Measurements from ENCODE around the gene ACAD10.
"Not testable (repeated sequence)": the region's sequence is repeated elsewhere in the genome, so short reads cannot be mapped to it uniquely, and the experiment has no call there.

ACAD10 gene

GRCh38 chr12:111687255-111687654 is 1.4 kb downstream of the ACAD10 start:
- DNase-seq (ENCODE audit: low read depth in 2 of 2) = no peak

DNA sequence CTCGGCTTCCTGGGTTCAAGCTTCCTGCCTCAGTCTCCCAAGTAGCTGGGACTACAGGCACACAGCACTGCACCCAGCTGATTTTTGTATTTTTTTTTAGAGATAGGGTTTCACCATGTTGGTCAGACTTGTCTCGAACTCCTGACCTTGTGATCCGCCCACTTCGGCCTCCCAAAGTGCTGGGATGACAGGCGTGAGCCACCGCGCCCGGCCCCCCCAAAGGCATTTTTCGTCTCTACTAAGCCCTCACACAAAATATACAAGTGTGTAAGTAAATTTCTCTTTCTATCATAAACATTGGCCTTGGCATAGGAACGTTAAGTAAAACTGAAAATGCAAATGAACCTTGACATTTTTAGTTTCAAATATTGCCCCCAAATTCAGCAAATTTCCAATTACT is 2.1 kb downstream of the ACAD10 start:
- DNase-seq (ENCODE audit: low read depth in 2 of 2) = no peak

- no peak for DNase-seq (ENCODE audit: low read depth in 2 of 2)
These were observed 5.4 kb downstream of the ACAD10 start for GRCh38 chr12:111691262-111691661.

DNA sequence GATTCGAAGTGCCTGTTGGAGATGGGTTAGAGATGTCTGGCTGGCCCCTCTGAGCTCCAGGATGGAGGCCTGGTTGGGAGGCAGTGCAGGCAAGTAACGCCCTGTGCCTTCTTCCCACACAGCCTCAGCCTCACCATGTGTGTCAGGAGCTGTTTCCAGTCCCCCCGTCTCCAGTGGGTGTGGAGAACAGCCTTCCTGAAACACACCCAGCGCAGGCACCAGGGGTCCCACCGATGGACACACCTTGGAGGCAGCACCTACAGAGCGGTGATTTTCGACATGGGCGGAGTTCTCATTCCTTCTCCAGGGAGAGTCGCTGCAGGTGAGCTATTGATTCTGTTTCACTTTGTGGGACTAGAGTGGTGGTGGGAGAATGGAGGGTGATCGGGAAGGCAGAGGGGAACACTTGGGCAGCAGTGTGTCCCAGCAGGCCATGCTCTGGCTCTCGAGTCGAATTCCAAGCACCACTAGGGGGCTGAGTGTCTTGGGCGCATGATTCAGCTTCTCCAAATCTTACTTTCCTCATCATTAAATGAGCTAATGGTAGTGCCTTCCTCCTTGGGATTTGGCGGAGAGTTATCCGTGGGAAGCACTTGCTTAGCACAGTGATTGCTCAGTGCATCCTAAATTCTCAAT is 6.8 kb downstream of the ACAD10 start:
- no peak for DNase-seq (ENCODE audit: low read depth in 2 of 2)

DNA sequence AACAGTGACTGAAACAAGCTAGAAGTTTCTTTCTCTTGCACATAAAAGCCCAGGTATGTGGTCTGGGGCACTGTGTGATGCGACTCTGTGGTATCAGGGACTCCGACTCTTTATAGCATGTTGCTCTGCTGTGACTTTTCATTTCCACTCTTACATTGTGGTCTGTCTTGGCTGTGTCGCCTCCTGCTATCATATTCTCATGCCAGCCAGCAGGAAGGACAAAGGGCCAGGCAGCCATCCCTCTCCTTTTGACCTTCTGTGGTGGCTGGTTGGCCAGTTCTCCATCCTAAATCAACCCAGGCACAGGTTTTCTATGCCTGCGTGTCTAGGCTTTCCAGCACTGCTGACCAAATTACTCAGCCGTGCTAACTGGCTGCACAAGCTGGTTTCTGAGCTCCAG is 8.0 kb downstream of the ACAD10 start:
- DNase-seq (ENCODE audit: low read depth in 2 of 2) = no peak

DNA sequence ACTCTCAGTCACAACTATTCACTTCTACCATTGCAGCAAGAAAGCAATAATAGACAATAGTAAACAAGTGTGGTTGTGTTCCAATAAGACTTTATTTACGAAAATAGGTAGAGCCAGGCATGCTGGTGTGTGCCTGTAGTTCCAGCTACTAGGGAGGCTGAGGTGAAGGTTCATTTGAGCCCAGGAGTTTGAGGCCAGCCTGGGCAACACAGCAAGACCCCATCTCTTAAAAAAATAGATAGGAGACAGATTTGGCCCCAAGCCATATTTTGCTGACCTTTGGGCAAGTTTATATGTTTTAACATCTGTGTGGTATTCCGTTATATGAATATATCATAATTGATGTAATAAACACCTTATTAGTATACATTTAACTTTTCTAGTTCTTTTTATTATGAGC is 14.1 kb downstream of the ACAD10 start:
- no peak for DNase-seq (ENCODE audit: low read depth in 2 of 2)

DNA sequence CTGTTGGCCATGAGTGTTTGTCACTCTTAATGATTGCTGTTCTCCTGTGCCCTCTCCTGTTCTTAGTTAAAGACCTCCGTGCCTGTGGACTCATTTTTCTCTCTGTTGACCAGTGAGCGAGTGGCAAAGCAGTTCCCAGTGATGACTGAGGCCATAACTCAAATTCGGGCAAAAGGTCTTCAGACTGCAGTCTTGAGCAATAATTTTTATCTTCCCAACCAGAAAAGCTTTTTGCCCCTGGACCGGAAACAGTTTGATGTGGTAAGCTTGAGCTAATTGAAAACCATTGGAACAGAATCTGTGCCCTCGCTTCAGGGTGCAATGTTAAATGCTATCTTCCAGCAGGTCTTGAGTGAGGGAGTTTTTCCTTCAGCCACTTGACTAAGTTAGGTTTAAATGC is 19.8 kb downstream of the ACAD10 start:
- no peak for DNase-seq (ENCODE audit: low read depth in 2 of 2)

DNA sequence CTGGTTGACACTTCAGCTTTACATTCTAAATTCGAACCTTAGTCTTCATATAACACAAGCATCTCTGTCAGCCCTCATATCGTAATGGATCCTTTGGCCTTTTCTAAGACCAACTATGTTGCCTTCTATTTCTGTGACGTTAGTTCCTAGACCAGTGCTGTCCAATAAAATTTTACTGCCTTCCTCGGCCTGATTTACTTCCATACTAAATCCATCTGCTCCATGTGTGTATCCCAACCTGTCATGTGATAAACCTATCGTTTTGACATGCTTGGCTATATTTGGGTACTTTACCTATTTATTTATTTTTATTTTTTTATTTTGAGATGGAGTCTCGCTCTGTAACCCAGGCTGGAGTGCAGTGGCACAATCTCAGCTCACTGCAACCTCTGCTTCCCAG is 20.3 kb downstream of the ACAD10 start:
- DNase-seq (ENCODE audit: low read depth in 2 of 2) = no peak

GRCh38 chr12:111715279-111715678 is 29.4 kb downstream of the ACAD10 start:
- no peak for DNase-seq (ENCODE audit: low read depth in 2 of 2)

DNA sequence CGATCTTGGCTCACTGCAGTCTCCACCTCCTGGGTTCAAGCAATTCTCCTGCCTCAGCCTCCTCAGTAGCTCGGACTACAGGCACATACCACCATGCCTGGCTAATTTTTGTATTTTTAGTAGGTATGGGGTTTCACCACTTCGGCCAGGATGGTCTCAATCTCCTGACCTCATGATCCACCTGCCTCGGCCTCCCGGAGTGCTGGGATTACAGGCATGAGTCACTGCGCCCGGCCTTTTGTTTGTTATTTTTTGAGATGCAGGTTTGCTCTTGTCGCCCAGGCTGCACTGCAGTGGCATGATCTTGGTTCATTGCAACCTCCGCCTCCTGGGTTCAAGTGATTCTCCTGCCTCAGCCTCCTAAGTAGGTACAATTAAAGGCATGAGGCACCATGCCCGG is 33.5 kb downstream of the ACAD10 start:
- DNase-seq (ENCODE audit: low read depth in 2 of 2) = not testable (repeated sequence)

- no peak for DNase-seq (ENCODE audit: low read depth in 2 of 2)
These were observed 34.6 kb downstream of the ACAD10 start for GRCh38 chr12:111720457-111720856.

- not testable (repeated sequence) for DNase-seq (ENCODE audit: low read depth in 2 of 2)
These were observed 38.0 kb downstream of the ACAD10 start for GRCh38 chr12:111723646-111724360.

DNA sequence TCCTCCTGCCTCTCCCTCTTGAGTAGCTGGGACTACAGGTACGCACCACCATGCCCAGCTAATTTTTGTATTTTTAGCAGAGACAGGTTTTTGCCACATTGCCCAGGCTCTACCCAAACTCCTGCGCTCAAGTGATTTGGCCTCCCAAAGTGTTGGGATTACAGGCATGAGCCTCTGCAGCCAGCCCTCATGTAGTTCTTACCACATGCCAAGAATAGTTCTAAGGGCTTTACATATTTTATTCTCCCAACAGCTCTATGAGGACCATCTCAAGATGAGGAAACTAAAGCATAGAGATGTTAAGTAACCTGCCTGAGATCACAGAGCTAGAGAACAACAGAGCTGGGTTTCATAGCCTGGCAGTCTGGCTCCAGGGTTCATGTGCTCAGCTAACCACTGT is 42.9 kb downstream of the ACAD10 start:
- DNase-seq (ENCODE audit: low read depth in 2 of 2) = no peak

DNA sequence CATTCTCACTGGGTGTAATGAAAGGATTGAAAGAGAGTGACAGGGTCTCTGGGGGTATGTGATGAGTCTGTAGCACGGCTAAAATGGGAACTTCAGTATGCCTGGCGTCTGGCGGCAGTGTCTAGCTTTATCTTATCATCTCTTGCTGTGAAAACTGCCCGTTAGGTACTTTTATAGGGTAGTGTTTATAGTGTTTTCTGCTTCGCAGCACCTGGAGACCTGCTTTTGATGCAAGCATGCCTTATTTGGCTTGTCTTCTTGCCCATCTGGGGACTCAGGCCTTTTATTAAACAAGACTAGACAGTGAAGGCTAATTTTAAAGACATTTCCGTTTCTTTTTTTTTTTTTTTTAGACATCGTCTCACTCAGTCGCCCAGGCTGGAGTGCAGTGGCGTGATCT is 44.6 kb downstream of the ACAD10 start:
- DNase-seq (ENCODE audit: low read depth in 2 of 2) = no peak

DNA sequence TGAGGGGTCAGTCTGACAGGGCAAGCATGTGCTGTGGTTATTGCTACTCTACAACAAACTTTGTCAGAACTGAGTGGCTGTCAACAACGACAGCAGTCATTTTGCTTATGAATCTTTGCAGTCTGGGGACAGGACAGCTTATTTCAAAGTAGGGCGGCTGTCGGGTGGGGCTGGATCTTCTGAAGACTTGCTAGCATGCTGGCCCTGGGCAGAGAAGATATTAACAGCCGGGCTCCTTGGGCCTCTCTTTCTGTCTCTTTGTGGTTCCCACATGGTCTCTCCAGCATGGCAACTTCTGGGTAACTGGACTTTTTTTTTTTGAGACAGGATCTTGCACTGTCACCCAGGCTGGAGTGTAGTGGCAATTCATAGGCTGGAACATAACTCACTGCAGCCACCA is 46.9 kb downstream of the ACAD10 start:
- no peak for DNase-seq (ENCODE audit: low read depth in 2 of 2)

GRCh38 chr12:111733340-111733915 is 47.6 kb downstream of the ACAD10 start:
- DNase-seq (ENCODE audit: low read depth in 2 of 2) = no peak

GRCh38 chr12:111739524-111739923 is 53.7 kb downstream of the ACAD10 start:
- not testable (repeated sequence) for DNase-seq (ENCODE audit: low read depth in 2 of 2)

DNA sequence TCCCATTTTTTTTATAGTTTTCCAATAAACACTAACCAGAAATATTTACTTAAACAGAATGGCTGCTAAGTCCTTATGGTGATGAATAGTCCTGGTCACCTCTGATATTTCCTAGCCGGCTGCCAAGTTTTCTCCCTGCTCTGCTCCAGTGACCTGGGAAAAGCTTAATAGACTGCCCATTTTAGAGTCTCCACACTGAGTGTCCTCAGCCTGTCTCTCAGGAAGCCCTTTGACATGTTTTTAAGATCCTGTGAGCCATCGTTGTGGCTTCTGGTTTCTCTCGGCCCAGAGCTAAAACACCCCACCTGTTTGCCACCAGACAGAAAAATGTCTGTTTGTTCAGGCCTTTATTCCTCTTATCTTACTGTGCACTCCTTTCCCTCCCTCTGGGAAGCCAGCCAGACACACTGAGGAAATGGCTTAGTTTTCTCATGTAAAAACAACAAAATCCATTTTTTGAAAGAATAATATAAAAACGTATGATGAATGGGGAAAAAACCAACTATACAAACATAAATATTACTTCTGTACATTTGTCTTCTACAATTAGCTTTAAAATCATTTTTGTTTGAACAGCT is 55.5 kb downstream of the ACAD10 start:
- no peak for DNase-seq (ENCODE audit: low read depth in 2 of 2)

DNA sequence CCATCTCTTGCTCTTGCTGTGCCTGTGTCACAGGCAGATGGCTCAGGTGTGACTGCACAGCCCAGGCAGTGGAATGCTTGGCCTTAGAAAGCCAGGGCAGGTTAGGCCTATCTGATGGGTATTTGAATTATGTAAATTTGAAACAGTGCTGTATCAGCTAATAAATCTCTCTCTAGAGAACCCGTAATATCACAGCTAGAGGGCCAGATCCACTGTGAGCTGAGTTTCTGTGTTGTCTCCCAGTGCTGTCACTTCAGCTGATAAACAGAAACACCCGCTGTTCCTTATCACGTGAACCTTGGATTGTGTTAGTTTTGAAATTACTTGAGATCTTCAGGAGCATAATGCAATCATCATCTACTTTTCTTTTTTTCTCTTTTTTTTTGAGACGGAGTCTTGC is 59.4 kb downstream of the ACAD10 start:
- no peak for DNase-seq (ENCODE audit: low read depth in 2 of 2)

- DNase-seq (ENCODE audit: low read depth in 2 of 2) = no peak
These were observed 61.5 kb downstream of the ACAD10 start for GRCh38 chr12:111747333-111747732.

DNA sequence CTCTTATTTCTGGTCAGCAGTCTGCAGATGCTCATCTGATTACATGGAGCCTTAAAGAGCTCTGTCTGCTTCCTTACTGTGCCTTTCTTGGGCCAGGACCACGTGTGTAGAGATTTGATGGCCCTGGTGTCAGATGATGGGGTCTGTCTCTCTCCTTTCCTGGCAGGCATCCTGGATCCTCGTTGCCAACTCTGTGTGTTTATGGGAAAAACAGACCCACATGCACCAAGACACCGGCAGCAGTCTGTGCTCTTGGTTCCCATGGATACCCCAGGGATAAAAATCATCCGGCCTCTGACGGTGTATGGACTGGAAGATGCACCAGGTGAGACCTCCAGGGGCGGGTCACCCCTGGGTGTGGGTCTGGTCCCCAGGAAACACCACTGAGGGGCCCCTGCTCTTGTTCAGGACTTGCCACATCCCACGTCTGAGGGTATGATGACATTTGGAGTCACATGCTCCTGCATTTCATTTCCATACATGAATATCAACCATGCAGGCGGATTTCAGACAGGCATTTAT is 62.4 kb downstream of the ACAD10 start:
- no peak for DNase-seq (ENCODE audit: low read depth in 2 of 2)

DNA sequence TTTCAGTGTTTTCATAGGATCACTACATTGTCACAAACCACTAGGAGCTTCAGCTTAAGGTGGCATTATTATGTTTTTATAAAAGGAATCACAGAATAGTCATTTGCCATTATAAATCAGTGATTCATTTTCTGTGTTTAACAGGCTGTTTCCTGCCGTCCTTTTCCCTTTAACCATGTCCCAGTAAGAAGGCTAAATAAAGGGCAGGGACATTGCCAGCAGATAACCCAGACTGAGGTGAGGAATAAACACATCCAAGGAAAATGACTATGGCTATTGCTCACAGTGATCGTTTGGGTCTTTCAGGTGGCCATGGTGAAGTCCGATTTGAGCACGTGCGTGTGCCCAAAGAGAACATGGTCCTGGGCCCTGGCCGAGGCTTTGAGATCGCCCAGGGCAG is 63.0 kb downstream of the ACAD10 start:
- no peak for DNase-seq (ENCODE audit: low read depth in 2 of 2)

DNA sequence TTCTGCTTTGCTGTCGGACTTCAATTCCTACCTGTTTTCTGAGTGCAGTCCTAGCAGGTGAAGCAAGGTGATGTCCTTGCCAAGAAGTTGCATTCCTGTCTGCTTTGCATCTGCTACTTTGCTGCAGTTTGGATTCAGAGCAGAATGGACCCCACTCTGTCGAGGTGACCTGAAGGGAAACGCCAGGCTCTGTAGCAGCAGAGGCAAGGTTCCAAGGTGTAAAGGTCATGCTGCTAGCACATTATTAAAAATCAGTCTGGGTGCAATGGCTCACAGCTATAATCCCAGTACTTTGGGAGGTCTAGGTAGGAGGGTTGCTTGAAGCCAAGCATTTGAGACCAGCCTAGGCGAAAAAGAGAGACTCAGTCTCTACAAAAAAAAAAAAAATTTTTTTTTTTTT is 63.5 kb downstream of the ACAD10 start:
- no peak for DNase-seq (ENCODE audit: low read depth in 2 of 2)

All from stimulated activated CD4-positive, alpha-beta T cell treated with anti-CD3 and anti-CD28 coated beads, Interleukin-1b, Interleukin-23, amount 100 ng/mL, for 4 hours (primary cell).